ENCODE data around the gene FUBP1. TPM values are rescaled to one million over a fixed set of nuclear protein-coding genes. Genes with fewer than 3 reads are reported as not detected.
A peak's percentile ranks its signal among the peaks of the same experiment; 100 is the strongest.

The FUBP1 gene
- total RNA-seq (2011; cell fraction: chromatin; rRNA removed; ENCODE audit: low replicate concordance), result 264 and 677 TPM in 2 replicates
- total RNA-seq (2011; cell fraction: nucleolus; rRNA removed), result 127 and 179 TPM in 2 replicates
- total RNA-seq (2011; cell fraction: nucleoplasm; rRNA removed), result 251 and 332 TPM in 2 replicates
- total RNA-seq (2014; rRNA removed) (182 and 192 TPM in 2 replicates), total RNA-seq (2014; rRNA removed; fragmentation: Illumina TruSeq; extraction: Trizol) (253 and 279 TPM in 2 replicates), total RNA-seq (2015; rRNA removed; fragmentation: Illumina TruSeq; extraction: Trizol) (234 and 254 TPM in 2 replicates), total RNA-seq (2021) (195 and 199 TPM in 2 replicates), polyA plus RNA-seq (2011; rRNA removed) (292 and 294 TPM in 2 replicates), polyA plus RNA-seq (2014; fragmentation: Illumina TruSeq; extraction: Trizol) (185 and 213 TPM in 2 replicates), polyA plus RNA-seq (2014; fragmentation: Nextera tagmentation; extraction: Ambion mirVana) (100 to 1,000 TPM; 104 to 170 TPM), polyA plus RNA-seq (2014; rRNA removed) (224 and 265 TPM in 2 replicates), polyA minus RNA-seq (2011; rRNA and poly(A)+ RNA removed) (304 and 320 TPM in 2 replicates), Bru-seq, nascent RNA (percentile 98 among the genes with signal in this experiment), BruChase-seq, experiment 1, labeled RNA remaining after a 2-hour chase (percentile 99 among the genes with signal in this experiment), BruChase-seq, experiment 2, labeled RNA remaining after a 6-hour chase (percentile 99 among the genes with signal in this experiment)
- polyA plus RNA-seq (2011; cell fraction: cytosol; rRNA removed), result 136 and 194 TPM in 2 replicates
- polyA plus RNA-seq (2011; cell fraction: nucleus; rRNA removed), result 763 and 1,195 TPM in 2 replicates
- 143 and 152 TPM in 2 replicates for polyA plus RNA-seq (2012)
- polyA minus RNA-seq (2011; cell fraction: cytosol; rRNA and poly(A)+ RNA removed), result 101 and 114 TPM in 2 replicates
- 359 and 608 TPM in 2 replicates for polyA minus RNA-seq (2011; cell fraction: nucleus; rRNA and poly(A)+ RNA removed)
- long read RNA-seq, experiment 1, transcript FUBP1-203 (20 exons, 2,378 nt), result major isoform, 150 of 656 reads
- long read RNA-seq, experiment 1, partial matches to known transcripts, result 172 of 656 reads
- long read RNA-seq, experiment 1, other reads (novel, unspliced or antisense), result 332 of 656 reads
- long read RNA-seq, experiment 2, partial matches to known transcripts, result 11 of 68 reads
- long read RNA-seq, experiment 2, other reads (novel, unspliced or antisense), result 56 of 68 reads
- long read RNA-seq, experiment 3, transcript FUBP1-203 (20 exons, 2,378 nt), result major isoform, 22 of 99 reads
- long read RNA-seq, experiment 3, partial matches to known transcripts, result 24 of 99 reads
- long read RNA-seq, experiment 3, other reads (novel, unspliced or antisense), result 53 of 99 reads

GRCh38 chr1:77978969-77979876 is at the start of gene FUBP1:
TSS of gene FUBP1 (minus strand) at chr1:77979072. CDS start at chr1:77979004, 68 bp downstream.
- H3K9ac ChIP-seq (ENCODE audit: insufficient read depth in 1 of 2, low read depth in 2 of 2, low read length in 2 of 2), result peak within 1 kb of the TSS; percentile 95 to 100
- DNase-seq (ENCODE audit: extremely low read depth in 1 of 4, low spot score in 3 of 4) (peak; percentile 79 to 99 (median 84)), ATAC-seq (peak; percentile 82), FAIRE-seq (peak; percentile 98)
- peak within 1 kb of the TSS; percentile 67 for H3K4me3 ChIP-seq
- no peaks in the 10 kb centered on the region for H3K9me3 ChIP-seq (replicated peaks; ENCODE audit: control insufficient read depth, insufficient read depth, low read depth, low read length)
- ChIA-PET POLR2A (interaction anchor here (0.7 to 7.9 kb wide), 22 partner anchors 9 to 263 kb away, joined by 3 to 199 read pairs (median 6); partner anchors contain the start of gene DNAJB4), CTCF (ENCODE audit: low intra/inter-chr PET ratio) (interaction anchor here (4.2 kb wide), 1 partner anchor 135 kb away, joined by 31 read pairs; no protein-coding TSS in a partner anchor)
- peaks cover 22% of the 10 kb centered on the region for H4K20me1 ChIP-seq (replicated peaks; ENCODE audit: control insufficient read depth, insufficient read depth, low read length)
- peak within 1 kb of the TSS; percentile 91 for H3K4me2 ChIP-seq (ENCODE audit: insufficient read depth, low read length)
- H3K27ac ChIP-seq (ENCODE audit: extremely low read depth, low read depth, low read length), result peak within 1 kb of the TSS; percentile 96
- in situ Hi-C loops (cut with MboI) (loop anchor here (5.0 kb wide), 1 partner anchor 133 kb away; no protein-coding TSS in a partner anchor), intact Hi-C loops (cut with micrococcal nuclease) (loop anchor here (1.0 to 10.0 kb wide), 4 partner anchors 25 to 297 kb away; partner anchors contain the start of genes DNAJB4 and ZZZ3)
- TSS peak; percentile 70 for BruUV-seq (replicated peaks)
- H3K27me3 ChIP-seq (ENCODE audit: control insufficient read depth in 2 of 2, insufficient read depth in 2 of 2, low read length in 2 of 2), result no peaks in the 10 kb centered on the region
- no peaks in the 10 kb centered on the region for H3K9me1 ChIP-seq (ENCODE audit: control insufficient read depth, insufficient read depth, low read length)
- peaks cover 59% of the 10 kb centered on the region for H3K36me3 ChIP-seq (ENCODE audit: control insufficient read depth, insufficient read depth, low read length)
- H3K79me2 ChIP-seq (ENCODE audit: control insufficient read depth, insufficient read depth, low read length), result peaks cover 93% of the 10 kb centered on the region
- WGBS (ENCODE audit: insufficient coverage, low coverage, missing lambda C conversion rate), result under 1% methylated on average over 51 of the region's 57 CpGs
- peaks cover 0 to 5% of the 10 kb centered on the region in 2 experiments; a peak in 1 of 5 replicates for H3K4me1 ChIP-seq (replicated peaks in 1 of 2; ENCODE audit: control insufficient read depth in 2 of 2, insufficient read depth in 2 of 2, low read length in 2 of 2)
- peak within 1 kb of the TSS; percentile 96 for H2AFZ ChIP-seq (ENCODE audit: low read depth, low read length)
- TF ChIP-seq MYBL2 (IDR thresholded peaks at IDR 0.05; ENCODE audit: low read depth) (no peak), MYBL2 (CRISPR knock-in tag; IDR thresholded peaks at IDR 0.05; ENCODE audit: borderline replicate concordance) (no peak), RHOXF2B (CRISPR knock-in tag; conservative IDR thresholded peaks at IDR 0.05) (no peak), PCBP1 (IDR thresholded peaks at IDR 0.05; ENCODE audit: low read depth, low read length, poor library complexity, severe bottlenecking) (no peak), EHMT2 (IDR thresholded peaks at IDR 0.05) (peak; percentile 28; the same call in 1 of the 2 replicates), ZNF584 (CRISPR knock-in tag; IDR thresholded peaks at IDR 0.05; ENCODE audit: low read depth) (peak; percentile 52; the same call in 1 of the 2 replicates), BHLHE40 (IDR thresholded peaks at IDR 0.05; ENCODE audit: low read length) (peak; percentile 53; the same call in 1 of the 2 replicates), DPF2 (IDR thresholded peaks at IDR 0.05) (peak; percentile 44)
- TF ChIP-seq, protein P1, sequence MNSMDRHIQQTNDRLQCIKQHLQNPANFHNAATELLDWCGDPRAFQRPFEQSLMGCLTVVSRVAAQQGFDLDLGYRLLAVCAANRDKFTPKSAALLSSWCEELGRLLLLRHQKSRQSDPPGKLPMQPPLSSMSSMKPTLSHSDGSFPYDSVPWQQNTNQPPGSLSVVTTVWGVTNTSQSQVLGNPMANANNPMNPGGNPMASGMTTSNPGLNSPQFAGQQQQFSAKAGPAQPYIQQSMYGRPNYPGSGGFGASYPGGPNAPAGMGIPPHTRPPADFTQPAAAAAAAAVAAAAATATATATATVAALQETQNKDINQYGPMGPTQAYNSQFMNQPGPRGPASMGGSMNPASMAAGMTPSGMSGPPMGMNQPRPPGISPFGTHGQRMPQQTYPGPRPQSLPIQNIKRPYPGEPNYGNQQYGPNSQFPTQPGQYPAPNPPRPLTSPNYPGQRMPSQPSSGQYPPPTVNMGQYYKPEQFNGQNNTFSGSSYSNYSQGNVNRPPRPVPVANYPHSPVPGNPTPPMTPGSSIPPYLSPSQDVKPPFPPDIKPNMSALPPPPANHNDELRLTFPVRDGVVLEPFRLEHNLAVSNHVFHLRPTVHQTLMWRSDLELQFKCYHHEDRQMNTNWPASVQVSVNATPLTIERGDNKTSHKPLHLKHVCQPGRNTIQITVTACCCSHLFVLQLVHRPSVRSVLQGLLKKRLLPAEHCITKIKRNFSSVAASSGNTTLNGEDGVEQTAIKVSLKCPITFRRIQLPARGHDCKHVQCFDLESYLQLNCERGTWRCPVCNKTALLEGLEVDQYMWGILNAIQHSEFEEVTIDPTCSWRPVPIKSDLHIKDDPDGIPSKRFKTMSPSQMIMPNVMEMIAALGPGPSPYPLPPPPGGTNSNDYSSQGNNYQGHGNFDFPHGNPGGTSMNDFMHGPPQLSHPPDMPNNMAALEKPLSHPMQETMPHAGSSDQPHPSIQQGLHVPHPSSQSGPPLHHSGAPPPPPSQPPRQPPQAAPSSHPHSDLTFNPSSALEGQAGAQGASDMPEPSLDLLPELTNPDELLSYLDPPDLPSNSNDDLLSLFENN (IDR thresholded peaks at IDR 0.05; ENCODE audit: low read depth in 2 of 2, low read length in 2 of 2), result 0 out of 4 replicates have a peak, but pooled peaks of 1 of the 2 experiments have one; percentile 60
- TF ChIP-seq, protein P2, sequence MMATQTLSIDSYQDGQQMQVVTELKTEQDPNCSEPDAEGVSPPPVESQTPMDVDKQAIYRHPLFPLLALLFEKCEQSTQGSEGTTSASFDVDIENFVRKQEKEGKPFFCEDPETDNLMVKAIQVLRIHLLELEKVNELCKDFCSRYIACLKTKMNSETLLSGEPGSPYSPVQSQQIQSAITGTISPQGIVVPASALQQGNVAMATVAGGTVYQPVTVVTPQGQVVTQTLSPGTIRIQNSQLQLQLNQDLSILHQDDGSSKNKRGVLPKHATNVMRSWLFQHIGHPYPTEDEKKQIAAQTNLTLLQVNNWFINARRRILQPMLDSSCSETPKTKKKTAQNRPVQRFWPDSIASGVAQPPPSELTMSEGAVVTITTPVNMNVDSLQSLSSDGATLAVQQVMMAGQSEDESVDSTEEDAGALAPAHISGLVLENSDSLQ (IDR thresholded peaks at IDR 0.05), result peak; percentile 62
